BLaER1 (cell line): ENCODE measurements around the gene XYLT2.

Source experiments
- H3K27ac ChIP-seq: shearing (Covaris generic); formaldehyde crosslinking; 2 replicates; pipeline ENCODE4 v1.8.1; 2022
- H3K27me3 ChIP-seq: shearing (Covaris generic); formaldehyde crosslinking; 2 replicates; pipeline ENCODE4 v1.8.1; 2022
- H3K36me3 ChIP-seq: shearing (Covaris generic); formaldehyde crosslinking; 2 replicates; pipeline ENCODE4 v1.8.1; 2022
- H3K4me1 ChIP-seq: shearing (Covaris generic); formaldehyde crosslinking; 2 replicates; pipeline ENCODE4 v1.8.1; 2022
- H3K4me2 ChIP-seq: shearing (Covaris generic); formaldehyde crosslinking; 2 replicates; pipeline ENCODE4 v1.8.1; 2022
- H3K4me3 ChIP-seq: shearing (Covaris generic); formaldehyde crosslinking; 2 replicates; pipeline ENCODE4 v1.8.1; 2022
- H3K9ac ChIP-seq: shearing (Covaris generic); formaldehyde crosslinking; 2 replicates; pipeline ENCODE4 v1.8.1; 2022
- H3K9me3 ChIP-seq: shearing (Covaris generic); formaldehyde crosslinking; 2 replicates; pipeline ENCODE4 v1.8.1; 2022
- H4K20me1 ChIP-seq: shearing (Covaris generic); formaldehyde crosslinking; 2 replicates; pipeline ENCODE4 v1.8.1; 2022
- Cebpa-rat ChIP-seq: shearing (Covaris generic); IDR thresholded peaks from 2 replicates; pipeline ENCODE4 v1.8.1; 2022

The XYLT2 gene

GRCh38 chr17:50406578-50406977 lies 60.7 kb downstream of the XYLT2 start:
- H3K9ac ChIP-seq, result no peak overlapping the region
- no peak for TF ChIP-seq Cebpa-rat
- no peaks in the 10 kb centered on the region for H3K4me1 ChIP-seq
- H3K4me3 ChIP-seq, result no peak overlapping the region
- no peaks in the 10 kb centered on the region for H3K9me3 ChIP-seq
- no peak overlapping the region for H3K4me2 ChIP-seq
- H3K27ac ChIP-seq, result no peak overlapping the region
- H3K27me3 ChIP-seq, result no peaks in the 10 kb centered on the region
- no peaks in the 10 kb centered on the region for H4K20me1 ChIP-seq
- H3K36me3 ChIP-seq, result no peaks in the 10 kb centered on the region

GRCh38 chr17:50407921-50408320 lies 62.0 kb downstream of the XYLT2 start:
- H3K9ac ChIP-seq, result no peak overlapping the region
- no peaks in the 10 kb centered on the region for H3K36me3 ChIP-seq
- H3K4me3 ChIP-seq, result no peak overlapping the region
- H3K27ac ChIP-seq, result no peak overlapping the region
- no peak overlapping the region for H3K4me2 ChIP-seq
- H4K20me1 ChIP-seq, result no peaks in the 10 kb centered on the region
- no peak for TF ChIP-seq Cebpa-rat
- H3K4me1 ChIP-seq, result no peaks in the 10 kb centered on the region
- no peaks in the 10 kb centered on the region for H3K9me3 ChIP-seq
- H3K27me3 ChIP-seq, result no peaks in the 10 kb centered on the region
